Measurements from ENCODE around the gene RSPH6A.
"Not testable (repeated sequence)": the region's sequence is repeated elsewhere in the genome, so short reads cannot be mapped to it uniquely, and the experiment has no call there.

The RSPH6A gene

DNA sequence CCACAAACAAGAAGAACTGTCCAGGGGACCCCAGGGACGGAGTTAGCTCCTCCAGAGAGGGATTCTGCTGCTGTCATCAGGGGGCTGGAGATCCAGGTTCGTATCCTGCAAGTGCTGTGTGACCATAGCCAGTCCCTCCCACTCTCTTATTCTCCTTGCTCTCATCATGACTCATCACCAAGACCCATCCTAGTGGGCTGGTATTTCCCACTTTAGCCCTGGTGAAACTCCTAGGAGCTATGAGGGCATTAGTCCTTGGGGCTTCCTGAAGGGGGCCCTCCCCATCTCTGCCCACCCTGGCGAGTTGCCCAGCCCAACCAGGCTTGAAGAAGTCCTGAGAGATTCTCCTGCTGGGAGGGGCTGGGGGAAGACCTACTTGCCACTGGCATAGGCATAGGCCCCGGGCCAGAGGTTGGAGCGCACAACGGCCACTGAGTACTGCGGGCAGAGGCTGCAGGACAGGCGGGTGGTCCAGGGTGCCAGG lies 15.0 kb downstream of the RSPH6A start:
- DNase-seq (ENCODE audit: low read depth) = peak; percentile 72

GRCh38 chr19:45799541-45799940 lies 15.6 kb downstream of the RSPH6A start:
- not testable (repeated sequence) for DNase-seq (ENCODE audit: low read depth)

- peak; percentile 87 for DNase-seq (ENCODE audit: low read depth)
Measured at GRCh38 chr19:45798995-45799517, 16.1 kb downstream of the RSPH6A start.

- DNase-seq (ENCODE audit: low read depth) = no peak
Measured at GRCh38 chr19:45794627-45795026, 20.5 kb downstream of the RSPH6A start.

DNA sequence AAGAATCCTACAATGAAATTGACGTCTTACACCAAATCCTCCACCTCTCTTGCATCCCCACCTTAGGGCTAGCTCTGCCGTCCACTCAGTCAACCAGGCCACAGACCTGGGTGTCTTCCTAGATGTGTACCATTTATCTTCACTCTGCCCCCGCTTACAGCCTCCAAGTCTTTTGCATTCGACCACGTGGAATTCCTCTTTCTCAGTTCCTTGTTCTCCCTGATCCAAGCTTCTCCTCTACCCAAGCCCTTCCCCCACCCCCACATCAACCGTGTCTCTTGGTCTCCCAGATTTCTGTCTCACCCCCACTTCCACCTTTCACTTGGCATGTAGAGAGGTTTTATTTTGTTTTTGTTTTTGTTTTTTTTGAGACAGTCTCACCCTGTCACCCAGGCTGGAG lies 21.2 kb downstream of the RSPH6A start:
- no peak for DNase-seq (ENCODE audit: low read depth)

- DNase-seq (ENCODE audit: low read depth) = no peak
Measured at GRCh38 chr19:45793178-45793564, 21.9 kb downstream of the RSPH6A start.

- DNase-seq (ENCODE audit: low read depth) = peak; percentile 95
Measured at GRCh38 chr19:45792470-45793177, 22.5 kb downstream of the RSPH6A start, which contains the start of gene DMWD. Gene DMWD, minus strand, starts transcription at chr19:45792845. Its CDS starts 89 bp downstream, at chr19:45792756.

DNA sequence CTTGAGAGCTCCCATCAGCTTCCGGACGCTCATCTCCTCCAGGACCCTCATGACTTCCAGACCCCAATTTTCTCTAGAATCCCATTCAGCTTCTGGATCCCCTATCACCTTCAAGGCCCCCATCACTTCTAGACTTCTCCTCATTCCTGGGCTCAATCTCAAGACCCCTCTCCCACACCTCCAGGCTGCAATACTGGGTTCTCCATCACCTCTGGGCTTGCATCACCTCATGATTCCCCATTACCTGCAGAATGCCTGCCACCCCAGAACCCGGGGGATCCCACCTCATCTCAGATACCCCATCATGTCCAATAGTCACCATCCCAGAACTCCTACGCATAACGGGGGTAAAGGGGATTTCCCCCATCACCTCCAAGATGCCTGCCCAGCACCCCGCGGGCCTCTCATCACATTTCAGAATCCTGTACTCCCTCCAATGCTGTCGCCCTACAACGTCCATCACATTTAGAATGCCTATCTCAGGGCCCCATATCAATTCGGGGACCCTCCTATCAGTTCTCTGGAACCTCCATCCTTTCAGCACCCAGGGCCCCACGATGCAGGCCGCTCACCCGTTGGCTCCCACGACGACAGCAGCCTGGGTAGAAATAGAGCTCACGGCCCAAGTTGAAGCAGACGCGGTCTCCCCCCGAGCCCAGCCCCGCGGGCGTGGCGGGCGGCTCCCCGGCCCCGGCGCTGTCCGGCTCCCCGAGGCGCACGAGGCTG lies 23.2 kb downstream of the RSPH6A start:
- DNase-seq (ENCODE audit: low read depth) = no peak

DNA sequence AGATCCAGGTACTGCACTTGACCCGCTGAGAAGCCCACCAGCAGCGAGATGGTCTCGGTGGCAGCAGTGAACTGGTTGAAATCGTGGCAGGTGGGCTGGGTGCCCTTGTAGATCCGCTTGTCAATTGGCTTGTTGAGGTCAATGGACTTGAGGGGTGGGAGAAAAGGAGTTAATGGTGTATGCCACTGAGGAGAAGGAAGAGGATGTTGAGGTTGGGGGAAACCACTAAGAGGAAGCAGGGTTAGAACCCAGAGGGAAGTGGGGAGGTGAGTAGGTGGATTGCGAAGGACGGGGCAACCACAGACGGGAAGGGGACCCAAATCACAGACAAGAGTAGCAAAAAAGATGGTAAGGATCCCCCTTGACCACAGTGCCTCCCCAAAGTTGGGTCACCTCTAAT lies 24.2 kb downstream of the RSPH6A start:
- no peak for DNase-seq (ENCODE audit: low read depth)

DNA sequence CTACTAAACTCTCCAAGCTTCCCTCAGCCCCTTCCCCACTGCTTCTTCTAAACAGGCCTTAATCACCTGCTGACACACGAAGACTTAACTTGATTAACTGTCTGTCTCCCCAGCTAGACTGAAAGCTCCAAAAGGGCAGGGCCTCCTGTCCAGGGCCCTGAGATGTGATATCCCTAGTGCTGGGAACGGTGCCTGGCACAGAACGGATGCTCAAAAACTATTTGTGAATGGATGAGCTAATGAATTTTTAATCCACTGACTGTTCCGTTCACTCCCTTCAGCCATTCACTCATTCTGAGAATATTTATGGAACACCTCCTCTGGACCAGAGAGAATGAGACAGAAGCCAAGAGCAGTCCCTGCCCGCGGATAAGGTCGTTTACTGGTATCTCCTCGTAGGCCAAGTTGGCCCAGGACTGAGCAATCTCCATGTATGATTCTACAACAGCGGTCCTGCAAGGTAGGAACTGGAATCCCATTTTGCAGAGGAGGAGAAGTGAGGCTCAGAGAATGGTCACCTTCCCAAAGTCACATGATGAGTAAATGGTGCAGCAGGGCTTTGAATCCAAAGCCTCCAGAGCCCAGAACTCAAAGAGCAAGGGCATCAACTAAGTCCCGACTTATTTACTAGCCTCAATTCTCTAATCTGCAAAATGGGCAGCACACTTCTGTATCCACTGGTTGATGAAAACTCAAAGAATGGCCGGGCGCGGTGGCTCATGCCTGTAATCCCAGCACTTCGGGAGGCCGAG lies 25.9 kb downstream of the RSPH6A start:
- no peak for DNase-seq (ENCODE audit: low read depth)

- DNase-seq (ENCODE audit: low read depth) = no peak
Measured at GRCh38 chr19:45786533-45786894, 28.6 kb downstream of the RSPH6A start.

- no peak for DNase-seq (ENCODE audit: low read depth)
Measured at GRCh38 chr19:45785781-45786532, 29.2 kb downstream of the RSPH6A start.

- DNase-seq (ENCODE audit: low read depth) = no peak
Measured at GRCh38 chr19:45785097-45785496, 30.0 kb downstream of the RSPH6A start.

DNA sequence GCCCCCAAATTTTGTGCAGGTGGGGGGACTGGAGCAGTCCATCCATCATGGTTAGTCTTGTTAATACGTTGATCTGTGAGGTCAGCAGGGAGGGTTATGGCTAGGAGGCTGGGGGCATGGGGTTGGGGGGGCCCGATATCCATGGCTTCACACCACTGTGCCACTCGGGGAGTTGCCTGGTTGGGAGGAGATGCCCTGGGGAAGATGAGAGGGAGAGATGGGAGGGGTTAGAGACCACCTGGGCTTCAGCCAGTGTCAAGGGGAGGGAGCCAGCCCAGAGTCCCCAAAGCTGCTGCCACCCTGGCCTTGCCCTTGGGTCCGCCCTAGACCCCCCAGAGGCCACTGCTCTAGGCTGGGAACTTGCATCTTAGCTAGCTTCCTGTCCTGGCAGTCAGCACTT lies 31.0 kb downstream of the RSPH6A start:
- no peak for DNase-seq (ENCODE audit: low read depth)

DNA sequence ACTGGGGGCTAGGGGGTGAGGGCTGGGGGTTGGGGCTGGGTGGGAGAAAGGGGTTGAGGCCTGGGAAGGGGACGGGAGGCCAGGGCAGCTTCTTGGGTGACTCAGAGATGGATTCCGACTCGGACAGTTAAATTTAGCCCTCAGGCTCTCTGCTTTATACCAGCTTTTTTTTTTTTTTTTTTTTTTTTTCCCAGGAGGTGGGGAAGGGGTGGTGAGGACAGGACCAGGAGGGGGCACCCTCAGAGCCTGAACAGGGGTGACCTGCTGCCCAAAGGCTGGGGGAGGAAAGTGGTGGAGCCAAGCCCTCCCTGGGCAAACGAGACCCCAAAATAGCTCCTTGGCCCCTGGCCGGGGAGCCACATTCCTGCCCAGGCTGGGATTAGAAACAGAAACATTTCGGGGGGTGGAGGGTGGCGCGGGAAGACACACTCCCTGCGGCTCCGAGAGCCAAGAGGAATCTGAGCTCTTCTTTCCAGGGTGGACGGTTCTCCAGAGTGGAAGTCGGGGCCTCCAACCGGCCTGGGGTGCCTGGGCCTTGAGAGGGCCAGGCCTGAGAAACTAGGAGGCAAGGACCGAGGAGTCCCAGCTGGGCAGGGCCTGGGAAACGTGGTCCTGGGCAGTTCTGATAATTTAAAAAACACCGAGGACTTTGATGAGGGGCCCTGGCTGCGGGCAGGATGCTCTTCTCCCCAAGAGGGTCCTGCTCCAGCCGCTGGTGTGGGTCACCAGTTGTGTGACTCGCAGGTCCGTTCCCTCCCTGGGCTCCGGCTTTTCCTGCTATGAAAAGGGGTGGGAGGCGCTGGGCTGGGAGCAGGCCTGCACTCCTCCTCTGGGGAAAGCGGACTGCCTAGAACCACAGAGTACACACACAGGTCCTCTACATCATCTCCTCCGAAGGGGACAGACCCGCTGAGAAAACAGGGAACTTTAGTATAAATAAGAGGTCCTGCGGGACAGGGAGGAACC lies 32.0 kb downstream of the RSPH6A start:
- DNase-seq (ENCODE audit: low read depth) = peak; percentile 79

DNA sequence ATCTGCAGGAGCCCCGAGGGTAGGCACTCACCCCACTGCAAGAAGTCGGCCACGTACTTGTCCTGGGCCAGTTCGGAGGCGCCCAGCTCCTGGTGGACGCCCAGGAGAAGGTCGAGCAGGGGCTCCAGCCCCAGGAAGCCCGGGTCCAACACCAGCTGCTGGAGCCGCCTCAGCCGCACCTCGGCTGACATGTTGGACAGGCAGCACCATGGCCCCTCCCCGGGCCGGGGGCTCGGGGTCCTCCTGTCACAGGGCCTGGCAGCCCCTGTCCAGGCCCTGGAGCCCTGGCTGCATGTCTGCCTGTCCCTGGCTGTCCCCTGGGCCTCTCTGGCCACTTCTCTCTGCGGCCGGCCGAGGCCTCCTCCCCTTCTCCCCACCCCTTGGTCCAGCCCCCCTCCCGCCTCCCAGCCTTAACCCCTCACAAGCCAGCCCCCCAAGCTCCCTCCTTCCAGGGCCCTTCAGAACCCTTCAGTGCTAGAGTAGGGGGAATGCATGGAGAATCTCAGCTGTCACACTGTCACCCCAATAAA lies 32.9 kb downstream of the RSPH6A start, which contains the start of gene DMPK:
Gene DMPK, minus strand, starts transcription at position 329 of the 530 bp plus-strand sequence. Its CDS starts 138 bp downstream, at position 191.
- no peak for DNase-seq (ENCODE audit: low read depth)

DNA sequence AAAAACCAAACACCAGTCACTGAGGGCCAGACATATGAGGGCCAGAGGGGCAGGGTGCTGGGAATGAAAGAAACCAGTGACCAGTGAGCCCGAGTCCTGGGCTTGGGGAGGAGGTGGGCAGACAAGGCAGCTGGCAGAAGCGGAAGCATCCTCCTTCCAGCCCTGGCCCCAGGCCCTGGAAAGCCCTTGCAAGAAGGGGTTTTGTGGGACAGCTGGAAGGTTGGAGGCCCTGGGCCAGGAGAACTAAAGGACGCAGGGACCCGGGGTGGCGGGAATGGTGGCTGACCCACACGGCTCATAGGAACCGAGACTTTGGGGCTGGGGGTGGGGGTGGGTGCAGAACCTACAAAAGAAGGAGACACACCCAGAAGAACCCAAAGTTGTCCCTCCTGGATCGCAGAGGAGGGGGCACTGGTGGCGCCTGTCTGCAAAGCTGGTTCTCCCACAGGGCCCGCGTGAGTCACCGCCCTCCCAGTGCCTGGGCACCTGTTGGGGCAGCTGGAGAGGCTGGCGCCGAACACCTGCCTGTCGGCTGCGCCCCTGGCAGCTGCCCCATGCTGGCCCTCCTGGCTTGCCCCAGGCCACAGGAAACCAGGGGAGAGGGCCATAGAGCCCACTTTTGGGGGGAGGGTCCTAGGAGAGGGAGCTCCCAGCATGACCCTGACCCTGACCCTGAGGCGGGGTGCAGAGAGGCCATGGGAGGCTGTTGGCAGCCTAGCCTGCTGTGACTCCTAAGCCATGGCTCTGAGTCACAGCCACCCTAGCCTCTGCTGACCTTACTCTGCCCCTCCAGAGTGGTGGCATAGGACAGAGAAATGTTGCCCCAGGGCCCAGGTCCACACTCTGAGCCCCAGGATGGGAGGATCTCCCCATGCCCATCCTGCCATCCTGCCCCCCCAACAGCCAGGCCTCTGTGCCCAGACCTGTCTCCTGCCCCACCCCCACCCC lies 33.6 kb downstream of the RSPH6A start:
- no peak for DNase-seq (ENCODE audit: low read depth)

DNA sequence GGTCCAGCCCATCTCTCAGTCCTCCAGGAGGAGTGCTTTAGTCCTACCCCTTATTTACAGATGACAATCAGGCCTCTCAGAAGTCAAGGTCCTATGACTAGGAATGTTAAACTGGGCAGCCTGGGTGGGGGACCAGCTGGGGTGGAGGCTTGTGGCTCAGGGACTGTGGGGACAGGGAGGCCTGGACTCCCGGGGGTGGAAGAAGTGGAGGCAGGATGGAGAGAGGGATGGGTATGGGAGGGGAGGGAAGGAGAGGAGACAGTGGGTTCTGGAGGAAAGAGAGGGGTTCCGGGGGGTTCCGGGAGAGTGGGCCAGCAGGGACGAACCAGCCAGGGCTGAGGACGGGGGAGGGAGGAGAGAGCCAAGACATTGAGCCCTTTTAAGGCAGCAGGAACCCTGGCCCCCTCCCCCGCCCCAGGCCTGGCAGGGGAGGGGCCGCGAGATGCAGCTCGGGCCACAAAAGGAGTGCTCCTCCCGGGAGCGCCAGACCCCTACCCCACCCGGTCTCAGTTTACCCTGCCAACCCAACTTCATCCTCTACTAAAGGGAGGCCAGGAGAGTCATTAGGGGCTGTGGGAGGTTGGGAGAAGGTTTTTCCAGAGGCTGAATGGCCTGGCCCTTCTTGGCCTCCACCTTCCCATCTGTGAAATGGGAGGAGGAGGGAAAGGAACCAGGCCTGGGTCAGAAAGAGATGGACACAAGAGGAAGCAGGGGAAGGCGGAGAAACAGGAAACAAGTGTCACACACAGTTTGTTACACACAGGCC lies 34.5 kb downstream of the RSPH6A start:
- DNase-seq (ENCODE audit: low read depth) = no peak

Measured in amniotic epithelial cell (primary cell).